ENCODE data around the gene EVC2.
"Not testable (repeated sequence)": the region's sequence is repeated elsewhere in the genome, so short reads cannot be mapped to it uniquely, and the experiment has no call there.

Gene EVC2

GRCh38 chr4:5742968-5743367 lies 34.6 kb upstream of the EVC2 start:
- Histone ChIP-seq H3K27ac (ENCODE audit: low read depth in 2 of 2, low read length in 2 of 2) (no peak overlapping the region), H3K9me3 (ENCODE audit: control insufficient read depth in 2 of 2, low read length in 2 of 2) (no peaks in the 10 kb centered on the region), H3K36me3 (ENCODE audit: control insufficient read depth in 2 of 2, insufficient read depth in 2 of 2, low read length in 2 of 2) (peaks cover 0 to 2% of the 10 kb centered on the region in 2 donors)

GRCh38 chr4:5742388-5742787 lies 34.0 kb upstream of the EVC2 start:
- no peak overlapping the region for H3K27ac ChIP-seq (ENCODE audit: low read depth in 2 of 2, low read length in 2 of 2)
- no peak overlapping the region for H3K9ac ChIP-seq (ENCODE audit: low read depth in 1 of 2, low read length in 2 of 2)
- peaks cover 0 to 2% of the 10 kb centered on the region in 2 donors for H3K36me3 ChIP-seq (ENCODE audit: control insufficient read depth in 2 of 2, insufficient read depth in 2 of 2, low read length in 2 of 2)
- H3K4me1 ChIP-seq (ENCODE audit: control insufficient read depth in 2 of 2, insufficient read depth in 2 of 2, low read length in 2 of 2) = no peaks in the 10 kb centered on the region
- H3K9me3 ChIP-seq (ENCODE audit: control insufficient read depth in 2 of 2, low read length in 2 of 2) = no peaks in the 10 kb centered on the region
- H3K4me3 ChIP-seq (ENCODE audit: low read length in 2 of 2) = no peak overlapping the region
- no peaks in the 10 kb centered on the region for H3K27me3 ChIP-seq (ENCODE audit: control insufficient read depth in 2 of 2, insufficient read depth in 2 of 2, low read length in 2 of 2)

More at GRCh38 chr4:5742968-5743367, 34.6 kb upstream of the EVC2 start:
- H3K4me3 ChIP-seq (ENCODE audit: low read length in 2 of 2) = no peak overlapping the region
- no peaks in the 10 kb centered on the region for H3K27me3 ChIP-seq (ENCODE audit: control insufficient read depth in 2 of 2, insufficient read depth in 2 of 2, low read length in 2 of 2)
- no peaks in the 10 kb centered on the region for H3K4me1 ChIP-seq (ENCODE audit: control insufficient read depth in 2 of 2, insufficient read depth in 2 of 2, low read length in 2 of 2)
- no peak overlapping the region for H3K9ac ChIP-seq (ENCODE audit: low read depth in 1 of 2, low read length in 2 of 2)

GRCh38 chr4:5738061-5738460 lies 29.7 kb upstream of the EVC2 start:
- Histone ChIP-seq H3K4me3 (ENCODE audit: low read length in 2 of 2) (no peak overlapping the region), H3K4me1 (ENCODE audit: control insufficient read depth in 2 of 2, insufficient read depth in 2 of 2, low read length in 2 of 2) (no peaks in the 10 kb centered on the region), H3K27me3 (ENCODE audit: control insufficient read depth in 2 of 2, insufficient read depth in 2 of 2, low read length in 2 of 2) (no peaks in the 10 kb centered on the region), H3K36me3 (ENCODE audit: control insufficient read depth in 2 of 2, insufficient read depth in 2 of 2, low read length in 2 of 2) (peaks cover 0 to 2% of the 10 kb centered on the region in 2 donors), H3K27ac (ENCODE audit: low read depth in 2 of 2, low read length in 2 of 2) (no peak overlapping the region), H3K9ac (ENCODE audit: low read depth in 1 of 2, low read length in 2 of 2) (no peak overlapping the region), H3K9me3 (ENCODE audit: control insufficient read depth in 2 of 2, low read length in 2 of 2) (no peaks in the 10 kb centered on the region)

GRCh38 chr4:5735463-5735862 lies 27.1 kb upstream of the EVC2 start:
- H3K27ac ChIP-seq (ENCODE audit: low read depth in 2 of 2, low read length in 2 of 2) = no peak overlapping the region
- no peaks in the 10 kb centered on the region for H3K4me1 ChIP-seq (ENCODE audit: control insufficient read depth in 2 of 2, insufficient read depth in 2 of 2, low read length in 2 of 2)
- H3K36me3 ChIP-seq (ENCODE audit: control insufficient read depth in 2 of 2, insufficient read depth in 2 of 2, low read length in 2 of 2) = peaks cover 0 to 2% of the 10 kb centered on the region in 2 donors
- no peaks in the 10 kb centered on the region for H3K9me3 ChIP-seq (ENCODE audit: control insufficient read depth in 2 of 2, low read length in 2 of 2)
- H3K27me3 ChIP-seq (ENCODE audit: control insufficient read depth in 2 of 2, insufficient read depth in 2 of 2, low read length in 2 of 2) = no peaks in the 10 kb centered on the region
- no peak overlapping the region for H3K4me3 ChIP-seq (ENCODE audit: low read length in 2 of 2)
- no peak overlapping the region for H3K9ac ChIP-seq (ENCODE audit: low read depth in 1 of 2, low read length in 2 of 2)

- H3K36me3 ChIP-seq (ENCODE audit: control insufficient read depth in 2 of 2, insufficient read depth in 2 of 2, low read length in 2 of 2) = peaks cover 0 to 2% of the 10 kb centered on the region in 2 donors
- H3K4me1 ChIP-seq (ENCODE audit: control insufficient read depth in 2 of 2, insufficient read depth in 2 of 2, low read length in 2 of 2) = no peaks in the 10 kb centered on the region
- H3K4me3 ChIP-seq (ENCODE audit: low read length in 2 of 2) = no peak overlapping the region
- no peaks in the 10 kb centered on the region for H3K9me3 ChIP-seq (ENCODE audit: control insufficient read depth in 2 of 2, low read length in 2 of 2)
- no peak overlapping the region for H3K9ac ChIP-seq (ENCODE audit: low read depth in 1 of 2, low read length in 2 of 2)
- no peak overlapping the region for H3K27ac ChIP-seq (ENCODE audit: low read depth in 2 of 2, low read length in 2 of 2)
- no peaks in the 10 kb centered on the region for H3K27me3 ChIP-seq (ENCODE audit: control insufficient read depth in 2 of 2, insufficient read depth in 2 of 2, low read length in 2 of 2)
Measured at GRCh38 chr4:5734853-5735252, 26.5 kb upstream of the EVC2 start.

- Histone ChIP-seq H3K36me3 (ENCODE audit: control insufficient read depth in 2 of 2, insufficient read depth in 2 of 2, low read length in 2 of 2) (peaks cover 0 to 2% of the 10 kb centered on the region in 2 donors), H3K4me3 (ENCODE audit: low read length in 2 of 2) (no peak overlapping the region)
Measured at GRCh38 chr4:5732158-5732557, 23.8 kb upstream of the EVC2 start.

GRCh38 chr4:5730993-5731990 lies 22.9 kb upstream of the EVC2 start:
- Histone ChIP-seq H3K27me3 (ENCODE audit: control insufficient read depth in 2 of 2, insufficient read depth in 2 of 2, low read length in 2 of 2) (no peaks in the 10 kb centered on the region), H3K27ac (ENCODE audit: low read depth in 2 of 2, low read length in 2 of 2) (no peak overlapping the region), H3K4me1 (ENCODE audit: control insufficient read depth in 2 of 2, insufficient read depth in 2 of 2, low read length in 2 of 2) (no peaks in the 10 kb centered on the region), H3K9ac (ENCODE audit: low read depth in 1 of 2, low read length in 2 of 2) (no peak overlapping the region), H3K9me3 (ENCODE audit: control insufficient read depth in 2 of 2, low read length in 2 of 2) (no peaks in the 10 kb centered on the region), H3K4me3 (ENCODE audit: low read length in 2 of 2) (no peak overlapping the region), H3K36me3 (ENCODE audit: control insufficient read depth in 2 of 2, insufficient read depth in 2 of 2, low read length in 2 of 2) (peaks cover 0 to 2% of the 10 kb centered on the region in 2 donors)

More at GRCh38 chr4:5732158-5732557, 23.8 kb upstream of the EVC2 start:
- no peak overlapping the region for H3K27ac ChIP-seq (ENCODE audit: low read depth in 2 of 2, low read length in 2 of 2)
- no peaks in the 10 kb centered on the region for H3K27me3 ChIP-seq (ENCODE audit: control insufficient read depth in 2 of 2, insufficient read depth in 2 of 2, low read length in 2 of 2)
- no peaks in the 10 kb centered on the region for H3K4me1 ChIP-seq (ENCODE audit: control insufficient read depth in 2 of 2, insufficient read depth in 2 of 2, low read length in 2 of 2)
- H3K9me3 ChIP-seq (ENCODE audit: control insufficient read depth in 2 of 2, low read length in 2 of 2) = no peaks in the 10 kb centered on the region
- H3K9ac ChIP-seq (ENCODE audit: low read depth in 1 of 2, low read length in 2 of 2) = no peak overlapping the region

- H3K27me3 ChIP-seq (ENCODE audit: control insufficient read depth in 2 of 2, insufficient read depth in 2 of 2, low read length in 2 of 2) = no peaks in the 10 kb centered on the region
- H3K4me3 ChIP-seq (ENCODE audit: low read length in 2 of 2) = no peak overlapping the region
- no peaks in the 10 kb centered on the region for H3K4me1 ChIP-seq (ENCODE audit: control insufficient read depth in 2 of 2, insufficient read depth in 2 of 2, low read length in 2 of 2)
- H3K36me3 ChIP-seq (ENCODE audit: control insufficient read depth in 2 of 2, insufficient read depth in 2 of 2, low read length in 2 of 2) = peaks cover 0 to 2% of the 10 kb centered on the region in 2 donors
- H3K9ac ChIP-seq (ENCODE audit: low read depth in 1 of 2, low read length in 2 of 2) = no peak overlapping the region
- H3K9me3 ChIP-seq (ENCODE audit: control insufficient read depth in 2 of 2, low read length in 2 of 2) = no peaks in the 10 kb centered on the region
- no peak overlapping the region for H3K27ac ChIP-seq (ENCODE audit: low read depth in 2 of 2, low read length in 2 of 2)
Measured at GRCh38 chr4:5730436-5730835, 22.1 kb upstream of the EVC2 start.

GRCh38 chr4:5728412-5728811 lies 20.1 kb upstream of the EVC2 start:
- not testable (repeated sequence) for H3K4me3 ChIP-seq (ENCODE audit: low read length in 2 of 2); H3K27ac ChIP-seq (ENCODE audit: low read depth in 2 of 2, low read length in 2 of 2); H3K27me3 ChIP-seq (ENCODE audit: control insufficient read depth in 2 of 2, insufficient read depth in 2 of 2, low read length in 2 of 2); H3K9ac ChIP-seq (ENCODE audit: low read depth in 1 of 2, low read length in 2 of 2); H3K4me1 ChIP-seq (ENCODE audit: control insufficient read depth in 2 of 2, insufficient read depth in 2 of 2, low read length in 2 of 2); H3K36me3 ChIP-seq (ENCODE audit: control insufficient read depth in 2 of 2, insufficient read depth in 2 of 2, low read length in 2 of 2); H3K9me3 ChIP-seq (ENCODE audit: control insufficient read depth in 2 of 2, low read length in 2 of 2)

GRCh38 chr4:5724377-5724776 lies 16.0 kb upstream of the EVC2 start:
- Histone ChIP-seq H3K9me3 (ENCODE audit: control insufficient read depth in 2 of 2, low read length in 2 of 2) (no peaks in the 10 kb centered on the region), H3K36me3 (ENCODE audit: control insufficient read depth in 2 of 2, insufficient read depth in 2 of 2, low read length in 2 of 2) (no peaks in the 10 kb centered on the region), H3K27ac (ENCODE audit: low read depth in 2 of 2, low read length in 2 of 2) (no peak overlapping the region), H3K4me1 (ENCODE audit: control insufficient read depth in 2 of 2, insufficient read depth in 2 of 2, low read length in 2 of 2) (no peaks in the 10 kb centered on the region), H3K27me3 (ENCODE audit: control insufficient read depth in 2 of 2, insufficient read depth in 2 of 2, low read length in 2 of 2) (no peaks in the 10 kb centered on the region), H3K9ac (ENCODE audit: low read depth in 1 of 2, low read length in 2 of 2) (no peak overlapping the region), H3K4me3 (ENCODE audit: low read length in 2 of 2) (no peak overlapping the region)
